Uterus (tissue), 4 donors: ENCODE data around the gene TMPRSS9. TPM values are rescaled to one million over a fixed set of nuclear protein-coding genes. Genes with fewer than 3 reads are reported as not detected.
"Not testable (repeated sequence)": the region's sequence is repeated elsewhere in the genome, so short reads cannot be mapped to it uniquely, and the experiment has no call there.

Experiments
- DNase-seq, 2 donors: peaks; one replicate each; pipeline ENCODE4 v3.0.0-alpha.2; 2019 to 2020
- H3K27ac ChIP-seq, 2 donors: fragments of 200-600 bp; sonication (generic); 1 replicate in 1 of 2; 2 replicates in 1 of 2; pipeline ENCODE4 v1.5.1; 2016 to 2018
- H3K27me3 ChIP-seq, 2 donors: fragments of 200-600 bp; sonication (generic); one replicate each; pipeline ENCODE4 v1.5.1; 2018 to 2019; ENCODE audit warnings: control low read depth in 1 of 2
- H3K36me3 ChIP-seq, 2 donors: fragments of 200-600 bp; sonication (generic); one replicate each; pipeline ENCODE4 v1.5.1; 2019; ENCODE audit warnings: control low read depth in 1 of 2
- H3K4me1 ChIP-seq, 2 donors: fragments of 200-600 bp; sonication (generic); one replicate each; pipeline ENCODE4 v1.5.1; 2018 to 2019; ENCODE audit warnings: control low read depth in 1 of 2
- H3K4me3 ChIP-seq, 2 donors: fragments of 200-600 bp; sonication (generic); 1 replicate in 1 of 2; 2 replicates in 1 of 2; pipeline ENCODE4 v1.5.1; 2018 to 2019; ENCODE audit warnings: mild to moderate bottlenecking in 1 of 2
- H3K9me3 ChIP-seq, 2 donors: fragments of 200-600 bp; sonication (generic); one replicate each; pipeline ENCODE4 v1.5.1; 2019; ENCODE audit warnings: control low read depth in 1 of 2
- CTCF ChIP-seq, 4 experiments: fragments of 200-600 bp in 2 of 4; fragments of 450-650 bp in 2 of 4; sonication (generic) in 2 of 4; IDR thresholded peaks; one replicate each; pipeline ENCODE4 v1.5.1; 2016 to 2019; ENCODE audit warnings: antibody characterized with exemption in 4 of 4, mild to moderate bottlenecking in 2 of 4, moderate library complexity in 1 of 4
- POLR2A ChIP-seq, 2 donors: fragments of 450-650 bp; IDR thresholded peaks; one replicate each; pipeline ENCODE4 v1.6.1; 2016; ENCODE audit warnings: antibody characterized with exemption in 2 of 2, mild to moderate bottlenecking in 1 of 2, moderate library complexity in 1 of 2
- intact Hi-C: fragments of 100-400 bp; cut with DNase I; formaldehyde crosslinking; loops from one replicate; pipeline ENCODE4 v1.15.1; 2023; ENCODE audit warnings: low total_unique reads
- total RNA-seq, 4 donors: library from RNA; depleted of rRNA in 3 of 4; stranded (reverse); fragments of >200 nt in 3 of 4; gene quantifications; one replicate each; pipeline versions ENCODE4 v1.1.0 to v1.2.4, GENCODE V29; 2014 to 2023
- donor health status: DM: yes; HTN: yes; CAD: no.

The TMPRSS9 gene
- total RNA-seq, 4 donors from 2014 or later = 0.69 TPM; not detected in 3

- Histone ChIP-seq H3K4me3 (no peak overlapping the region), H3K36me3 (no peaks in the 10 kb centered on the region), H3K9me3 (no peaks in the 10 kb centered on the region), H3K4me1 (no peaks in the 10 kb centered on the region), H3K27me3 (no peaks in the 10 kb centered on the region), H3K27ac (no peak overlapping the region)
- no peak for TF ChIP-seq POLR2A (IDR thresholded peaks at IDR 0.05)
- no peak for TF ChIP-seq CTCF (IDR thresholded peaks at IDR 0.05)
- DNase-seq = no peak
- intact Hi-C loops = no loop called here
Observed at GRCh38 chr19:2392366-2392765, 32.3 kb downstream of the TMPRSS9 start.

GRCh38 chr19:2392899-2393298 lies 32.8 kb downstream of the TMPRSS9 start:
- H3K4me1 ChIP-seq, DNase-seq, H3K9me3 ChIP-seq, H3K27me3 ChIP-seq, H3K27ac ChIP-seq, H3K36me3 ChIP-seq, intact Hi-C loops, H3K4me3 ChIP-seq: not testable (repeated sequence)

GRCh38 chr19:2394054-2394441 lies 34.0 kb downstream of the TMPRSS9 start:
- no peaks in the 10 kb centered on the region for H3K36me3 ChIP-seq
- DNase-seq = no peak
- no peaks in the 10 kb centered on the region for H3K27me3 ChIP-seq
- H3K4me3 ChIP-seq = no peak overlapping the region
- no peak overlapping the region for H3K27ac ChIP-seq
- no peaks in the 10 kb centered on the region for H3K9me3 ChIP-seq
- no peaks in the 10 kb centered on the region for H3K4me1 ChIP-seq
- intact Hi-C loops = no loop called here
- no peak for TF ChIP-seq POLR2A (IDR thresholded peaks at IDR 0.05)
- TF ChIP-seq CTCF (IDR thresholded peaks at IDR 0.05) = no peak

- no peaks in the 10 kb centered on the region for H3K4me1 ChIP-seq
- DNase-seq = no peak
- H3K36me3 ChIP-seq = no peaks in the 10 kb centered on the region
- intact Hi-C loops = no loop called here
- no peak overlapping the region for H3K4me3 ChIP-seq
- H3K27me3 ChIP-seq = no peaks in the 10 kb centered on the region
- no peaks in the 10 kb centered on the region for H3K9me3 ChIP-seq
- no peak for TF ChIP-seq POLR2A (IDR thresholded peaks at IDR 0.05)
- TF ChIP-seq CTCF (IDR thresholded peaks at IDR 0.05) = no peak
- no peak overlapping the region for H3K27ac ChIP-seq
Observed at GRCh38 chr19:2394442-2395292, 34.6 kb downstream of the TMPRSS9 start.

- H3K4me1 ChIP-seq, H3K27me3 ChIP-seq, H3K36me3 ChIP-seq, H3K4me3 ChIP-seq, H3K27ac ChIP-seq, H3K9me3 ChIP-seq, intact Hi-C loops, DNase-seq: not testable (repeated sequence)
Observed at GRCh38 chr19:2395293-2395829, 35.3 kb downstream of the TMPRSS9 start.

GRCh38 chr19:2397173-2397572 lies 37.1 kb downstream of the TMPRSS9 start:
- H3K36me3 ChIP-seq, H3K9me3 ChIP-seq, H3K27ac ChIP-seq, H3K27me3 ChIP-seq, H3K4me1 ChIP-seq, DNase-seq, intact Hi-C loops, H3K4me3 ChIP-seq: not testable (repeated sequence)
